ENCODE measurements around the gene PHACTR3. TPM values are rescaled to one million over a fixed set of nuclear protein-coding genes. Genes with fewer than 3 reads are reported as not detected.

PHACTR3 gene
- total RNA-seq, 1 donor from 2014 or later = 0.14 TPM

DNA sequence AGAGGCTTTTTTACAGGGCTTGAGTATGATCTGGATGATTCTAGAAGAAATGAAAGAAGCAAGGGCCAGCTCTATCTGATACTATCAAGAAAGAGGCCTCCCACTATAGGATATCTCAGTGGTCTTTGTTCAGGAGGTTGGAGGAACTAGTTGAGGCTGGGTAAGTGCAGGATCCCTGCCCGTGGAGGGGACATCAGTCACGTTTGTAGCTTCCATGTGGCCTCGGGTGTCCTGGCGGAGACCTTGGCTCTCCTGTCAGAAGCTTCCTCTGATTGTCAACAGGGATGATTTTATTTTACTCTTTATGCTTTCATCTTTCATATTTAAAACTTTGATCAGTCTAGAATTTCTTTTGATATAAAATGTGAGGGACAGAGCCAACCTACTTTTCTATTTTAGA lies 86.6 kb downstream of the PHACTR3 start:
- no peaks in the 10 kb centered on the region for H4K20me1 ChIP-seq (ENCODE audit: insufficient read depth, low read length)
- TF ChIP-seq EZH2 (IDR thresholded peaks at IDR 0.05; ENCODE audit: insufficient read depth, low read length) = no peak
- TF ChIP-seq, protein P1, sequence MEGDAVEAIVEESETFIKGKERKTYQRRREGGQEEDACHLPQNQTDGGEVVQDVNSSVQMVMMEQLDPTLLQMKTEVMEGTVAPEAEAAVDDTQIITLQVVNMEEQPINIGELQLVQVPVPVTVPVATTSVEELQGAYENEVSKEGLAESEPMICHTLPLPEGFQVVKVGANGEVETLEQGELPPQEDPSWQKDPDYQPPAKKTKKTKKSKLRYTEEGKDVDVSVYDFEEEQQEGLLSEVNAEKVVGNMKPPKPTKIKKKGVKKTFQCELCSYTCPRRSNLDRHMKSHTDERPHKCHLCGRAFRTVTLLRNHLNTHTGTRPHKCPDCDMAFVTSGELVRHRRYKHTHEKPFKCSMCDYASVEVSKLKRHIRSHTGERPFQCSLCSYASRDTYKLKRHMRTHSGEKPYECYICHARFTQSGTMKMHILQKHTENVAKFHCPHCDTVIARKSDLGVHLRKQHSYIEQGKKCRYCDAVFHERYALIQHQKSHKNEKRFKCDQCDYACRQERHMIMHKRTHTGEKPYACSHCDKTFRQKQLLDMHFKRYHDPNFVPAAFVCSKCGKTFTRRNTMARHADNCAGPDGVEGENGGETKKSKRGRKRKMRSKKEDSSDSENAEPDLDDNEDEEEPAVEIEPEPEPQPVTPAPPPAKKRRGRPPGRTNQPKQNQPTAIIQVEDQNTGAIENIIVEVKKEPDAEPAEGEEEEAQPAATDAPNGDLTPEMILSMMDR (IDR thresholded peaks at IDR 0.05; ENCODE audit: insufficient read depth, low read depth, low read length) = no peak
- Mint-ChIP-seq H3K4me3 (ENCODE audit: unreplicated experiment) (no peak overlapping the region), H3K27me3 (ENCODE audit: low read depth, unreplicated experiment) (peaks cover 46% of the 10 kb centered on the region), H3K9me3 (ENCODE audit: unreplicated experiment) (peaks cover 3% of the 10 kb centered on the region), H3K4me1 (ENCODE audit: low read depth, unreplicated experiment) (no peaks in the 10 kb centered on the region), H3K36me3 (ENCODE audit: low read depth, unreplicated experiment) (no peaks in the 10 kb centered on the region), H3K27ac (ENCODE audit: unreplicated experiment) (no peak overlapping the region)
- H3K36me3 ChIP-seq (ENCODE audit: insufficient read depth, low read length) = no peaks in the 10 kb centered on the region
- H3K4me2 ChIP-seq (ENCODE audit: low read length) = no peak overlapping the region
- no peak overlapping the region for H3K4me3 ChIP-seq (ENCODE audit: insufficient read depth, low read depth, low read length)
- H3K27me3 ChIP-seq (ENCODE audit: insufficient read depth, low read length) = no peaks in the 10 kb centered on the region
- FAIRE-seq (no peak), DNase-seq (ENCODE audit: low read depth) (no peak)
- H3K9me3 ChIP-seq (ENCODE audit: insufficient read depth, low read depth, low read length) = peaks cover 6% of the 10 kb centered on the region
- H3K27ac ChIP-seq (ENCODE audit: low read depth, low read length) = no peak overlapping the region
- no peak overlapping the region for H3K9ac ChIP-seq (ENCODE audit: low read length)
- H3K4me1 ChIP-seq (ENCODE audit: insufficient read depth, low read length) = no peaks in the 10 kb centered on the region
- H3K79me2 ChIP-seq (ENCODE audit: insufficient read depth, low read length) = no peaks in the 10 kb centered on the region
- H2AFZ ChIP-seq (ENCODE audit: low read depth, low read length) = no peak overlapping the region

DNA sequence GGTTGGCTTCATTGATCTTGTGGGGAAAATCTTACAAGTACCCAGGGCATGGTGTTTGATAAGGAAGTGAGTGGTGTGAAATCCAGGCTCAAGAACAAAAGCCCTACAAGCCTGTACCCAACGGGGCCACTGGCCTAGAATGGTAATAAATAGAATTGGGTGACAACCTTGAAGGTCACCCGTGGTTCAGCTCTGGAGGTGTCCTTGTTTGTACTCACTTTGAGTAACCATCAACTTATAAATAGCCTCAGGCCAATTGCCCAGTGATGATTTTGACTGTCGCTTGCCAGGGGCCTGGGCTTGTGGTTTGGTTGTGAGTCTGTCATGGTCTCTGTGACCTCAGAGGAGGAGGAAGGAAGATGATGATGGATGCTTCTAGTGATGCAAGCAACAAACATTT lies 87.8 kb downstream of the PHACTR3 start:
- Histone ChIP-seq H3K27me3 (ENCODE audit: insufficient read depth, low read length) (no peaks in the 10 kb centered on the region), H3K79me2 (ENCODE audit: insufficient read depth, low read length) (no peaks in the 10 kb centered on the region), H3K9me3 (ENCODE audit: insufficient read depth, low read depth, low read length) (no peaks in the 10 kb centered on the region), H3K4me1 (ENCODE audit: insufficient read depth, low read length) (no peaks in the 10 kb centered on the region), H3K27ac (ENCODE audit: low read depth, low read length) (no peak overlapping the region), H4K20me1 (ENCODE audit: insufficient read depth, low read length) (no peaks in the 10 kb centered on the region), H3K36me3 (ENCODE audit: insufficient read depth, low read length) (no peaks in the 10 kb centered on the region), H3K9ac (ENCODE audit: low read length) (no peak overlapping the region), H3K4me3 (ENCODE audit: insufficient read depth, low read depth, low read length) (no peak overlapping the region), H3K4me2 (ENCODE audit: low read length) (no peak overlapping the region), H2AFZ (ENCODE audit: low read depth, low read length) (no peak overlapping the region)
- H3K4me3 Mint-ChIP-seq (ENCODE audit: unreplicated experiment) = no peak overlapping the region
- TF ChIP-seq, protein P1 (IDR thresholded peaks at IDR 0.05; ENCODE audit: insufficient read depth, low read depth, low read length) = no peak
- no peak for TF ChIP-seq EZH2 (IDR thresholded peaks at IDR 0.05; ENCODE audit: insufficient read depth, low read length)
- FAIRE-seq (no peak), DNase-seq (ENCODE audit: low read depth) (no peak)
- peaks cover 3% of the 10 kb centered on the region for H3K9me3 Mint-ChIP-seq (ENCODE audit: unreplicated experiment)
- no peak overlapping the region for H3K27ac Mint-ChIP-seq (ENCODE audit: unreplicated experiment)
- peaks cover 51% of the 10 kb centered on the region for H3K27me3 Mint-ChIP-seq (ENCODE audit: low read depth, unreplicated experiment)
- no peaks in the 10 kb centered on the region for H3K36me3 Mint-ChIP-seq (ENCODE audit: low read depth, unreplicated experiment)
- H3K4me1 Mint-ChIP-seq (ENCODE audit: low read depth, unreplicated experiment) = no peaks in the 10 kb centered on the region

DNA sequence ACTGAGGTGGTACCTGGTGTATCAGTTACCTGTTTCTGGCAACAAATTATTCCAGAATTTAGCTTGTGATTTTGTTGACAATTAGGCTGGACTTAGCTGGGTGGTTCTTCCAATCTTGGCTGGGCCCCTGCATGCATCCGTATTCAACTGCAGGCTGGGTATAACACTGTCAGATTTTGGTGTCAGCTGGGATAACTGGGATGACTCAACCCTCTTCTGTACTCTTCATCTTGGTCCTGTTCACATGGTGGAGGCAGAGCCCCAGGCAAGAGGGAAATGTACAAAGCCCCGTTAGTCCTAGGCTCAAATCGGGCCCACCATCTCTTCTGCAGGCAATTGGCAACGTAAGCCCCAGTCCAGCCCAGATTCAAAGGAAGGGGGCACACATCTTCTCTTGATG lies 89.2 kb downstream of the PHACTR3 start:
- Histone ChIP-seq H4K20me1 (ENCODE audit: insufficient read depth, low read length) (no peaks in the 10 kb centered on the region), H3K79me2 (ENCODE audit: insufficient read depth, low read length) (no peaks in the 10 kb centered on the region), H3K4me2 (ENCODE audit: low read length) (no peak overlapping the region), H3K4me3 (ENCODE audit: insufficient read depth, low read depth, low read length) (no peak overlapping the region), H3K4me1 (ENCODE audit: insufficient read depth, low read length) (no peaks in the 10 kb centered on the region), H3K27ac (ENCODE audit: low read depth, low read length) (no peak overlapping the region), H3K9me3 (ENCODE audit: insufficient read depth, low read depth, low read length) (no peaks in the 10 kb centered on the region), H2AFZ (ENCODE audit: low read depth, low read length) (no peak overlapping the region), H3K27me3 (ENCODE audit: insufficient read depth, low read length) (no peaks in the 10 kb centered on the region), H3K9ac (ENCODE audit: low read length) (no peak overlapping the region), H3K36me3 (ENCODE audit: insufficient read depth, low read length) (no peaks in the 10 kb centered on the region)
- no peak overlapping the region for H3K4me3 Mint-ChIP-seq (ENCODE audit: unreplicated experiment)
- no peak for DNase-seq (ENCODE audit: low read depth)
- H3K9me3 Mint-ChIP-seq (ENCODE audit: unreplicated experiment) = peaks cover 3% of the 10 kb centered on the region
- peaks cover 48% of the 10 kb centered on the region for H3K27me3 Mint-ChIP-seq (ENCODE audit: low read depth, unreplicated experiment)
- no peaks in the 10 kb centered on the region for H3K36me3 Mint-ChIP-seq (ENCODE audit: low read depth, unreplicated experiment)
- H3K27ac Mint-ChIP-seq (ENCODE audit: unreplicated experiment) = no peak overlapping the region
- TF ChIP-seq, protein P1 (IDR thresholded peaks at IDR 0.05; ENCODE audit: insufficient read depth, low read depth, low read length) = no peak
- TF ChIP-seq EZH2 (IDR thresholded peaks at IDR 0.05; ENCODE audit: insufficient read depth, low read length) = no peak
- no peaks in the 10 kb centered on the region for H3K4me1 Mint-ChIP-seq (ENCODE audit: low read depth, unreplicated experiment)
- FAIRE-seq = no peak

All from astrocyte (in vitro differentiated cells and primary cell).